ENCODE measurements around the gene CSNK1A1. TPM values are rescaled to one million over a fixed set of nuclear protein-coding genes. Genes with fewer than 3 reads are reported as not detected.
A peak's percentile ranks its signal among the peaks of the same experiment; 100 is the strongest.
"Not testable (repeated sequence)": the region's sequence is repeated elsewhere in the genome, so short reads cannot be mapped to it uniquely, and the experiment has no call there.

Gene CSNK1A1
- total RNA-seq, 1 donor from 2014 or later: 335 TPM

- Histone ChIP-seq H3K4me1 (peaks cover 9% of the 10 kb centered on the region), H3K36me3 (no peaks in the 10 kb centered on the region), H4K20me1 (ENCODE audit: low read depth) (no peaks in the 10 kb centered on the region), H3K79me2 (ENCODE audit: low read depth) (no peaks in the 10 kb centered on the region), H3K9ac (no peak overlapping the region), H3K9me3 (ENCODE audit: low read depth) (no peaks in the 10 kb centered on the region), H3K4me2 (peak overlapping the region; percentile 2), H3K4me3 (no peak overlapping the region), H3F3A (ENCODE audit: low read depth) (peaks cover 15% of the 10 kb centered on the region), H3K27ac (no peak overlapping the region), H2AFZ (replicated peaks) (no peak overlapping the region), H3K27me3 (no peaks in the 10 kb centered on the region)
- Mint-ChIP-seq H3K9me3 (no peaks in the 10 kb centered on the region), H3K27ac (peak overlapping the region; percentile 69), H3K4me3 (peak overlapping the region; percentile 26), H3K27me3 (ENCODE audit: insufficient read depth, low read depth) (peaks cover 8% of the 10 kb centered on the region), H3K36me3 (no peaks in the 10 kb centered on the region), H3K4me1 (peaks cover 33% of the 10 kb centered on the region)
- no peak for DNase-seq (ENCODE audit: low spot score)
- TF ChIP-seq EZH2phosphoT487 (IDR thresholded peaks at IDR 0.05) (no peak), CTCF (IDR thresholded peaks at IDR 0.05) (no peak), EZH2 (IDR thresholded peaks at IDR 0.05) (no peak)
These were observed 105.9 kb downstream of the CSNK1A1 start for GRCh38 chr5:149445343-149445738.

GRCh38 chr5:149444430-149444829 is 106.8 kb downstream of the CSNK1A1 start:
- H3K4me2 ChIP-seq; H3K79me2 ChIP-seq (ENCODE audit: low read depth); H3K36me3 ChIP-seq; H3K9ac ChIP-seq; H3K27me3 Mint-ChIP-seq (ENCODE audit: insufficient read depth, low read depth); H2AFZ ChIP-seq (replicated peaks); H3K27me3 ChIP-seq; H3K36me3 Mint-ChIP-seq; H3K9me3 Mint-ChIP-seq; H3K27ac ChIP-seq; H3K4me1 ChIP-seq; H4K20me1 ChIP-seq (ENCODE audit: low read depth); H3K4me3 Mint-ChIP-seq; H3K4me3 ChIP-seq; DNase-seq (ENCODE audit: low spot score); H3K9me3 ChIP-seq (ENCODE audit: low read depth): not testable (repeated sequence)
- H3F3A ChIP-seq (ENCODE audit: low read depth): peaks cover 15% of the 10 kb centered on the region
- peaks cover 32% of the 10 kb centered on the region for H3K4me1 Mint-ChIP-seq
- peak overlapping the region; percentile 65 for H3K27ac Mint-ChIP-seq

- Mint-ChIP-seq H3K9me3 (no peaks in the 10 kb centered on the region), H3K27me3 (ENCODE audit: insufficient read depth, low read depth) (peaks cover 8% of the 10 kb centered on the region), H3K36me3 (no peaks in the 10 kb centered on the region), H3K4me1 (peaks cover 38% of the 10 kb centered on the region), H3K4me3 (no peak overlapping the region), H3K27ac (peak overlapping the region; percentile 64)
- TF ChIP-seq CTCF (IDR thresholded peaks at IDR 0.05) (no peak), EZH2 (IDR thresholded peaks at IDR 0.05) (no peak), EZH2phosphoT487 (IDR thresholded peaks at IDR 0.05) (no peak)
- H2AFZ ChIP-seq (replicated peaks): no peak overlapping the region
- peaks cover 24% of the 10 kb centered on the region for H3F3A ChIP-seq (ENCODE audit: low read depth)
- H3K4me2 ChIP-seq: no peak overlapping the region
- H3K27ac ChIP-seq: no peak overlapping the region
- H3K79me2 ChIP-seq (ENCODE audit: low read depth): no peaks in the 10 kb centered on the region
- no peak overlapping the region for H3K4me3 ChIP-seq
- H3K4me1 ChIP-seq: peaks cover 17% of the 10 kb centered on the region
- H3K27me3 ChIP-seq: no peaks in the 10 kb centered on the region
- H3K9me3 ChIP-seq (ENCODE audit: low read depth): no peaks in the 10 kb centered on the region
- H3K36me3 ChIP-seq: no peaks in the 10 kb centered on the region
- no peaks in the 10 kb centered on the region for H4K20me1 ChIP-seq (ENCODE audit: low read depth)
- DNase-seq (ENCODE audit: low spot score): no peak
- H3K9ac ChIP-seq: no peak overlapping the region
These were observed 108.0 kb downstream of the CSNK1A1 start for GRCh38 chr5:149443210-149443609.

GRCh38 chr5:149442563-149443182 is 108.6 kb downstream of the CSNK1A1 start:
- Histone ChIP-seq H3K36me3 (no peaks in the 10 kb centered on the region), H3K9ac (no peak overlapping the region), H2AFZ (replicated peaks) (no peak overlapping the region), H3K9me3 (ENCODE audit: low read depth) (no peaks in the 10 kb centered on the region), H3K4me1 (peaks cover 17% of the 10 kb centered on the region), H3K4me3 (no peak overlapping the region), H4K20me1 (ENCODE audit: low read depth) (no peaks in the 10 kb centered on the region), H3K27me3 (no peaks in the 10 kb centered on the region), H3K79me2 (ENCODE audit: low read depth) (no peaks in the 10 kb centered on the region), H3K27ac (no peak overlapping the region), H3K4me2 (no peak overlapping the region), H3F3A (ENCODE audit: low read depth) (peaks cover 24% of the 10 kb centered on the region)
- DNase-seq (ENCODE audit: low spot score): peak; percentile 70
- peaks cover 8% of the 10 kb centered on the region for H3K27me3 Mint-ChIP-seq (ENCODE audit: insufficient read depth, low read depth)
- no peaks in the 10 kb centered on the region for H3K9me3 Mint-ChIP-seq
- peak overlapping the region; percentile 99 for H3K27ac Mint-ChIP-seq
- no peak overlapping the region for H3K4me3 Mint-ChIP-seq
- no peaks in the 10 kb centered on the region for H3K36me3 Mint-ChIP-seq
- TF ChIP-seq EZH2phosphoT487 (IDR thresholded peaks at IDR 0.05) (no peak), CTCF (IDR thresholded peaks at IDR 0.05) (peak; percentile 78)
- peaks cover 40% of the 10 kb centered on the region for H3K4me1 Mint-ChIP-seq
